H54 (cell line): ENCODE measurements around the gene SYNCRIP.
"Not testable (repeated sequence)": the region's sequence is repeated elsewhere in the genome, so short reads cannot be mapped to it uniquely, and the experiment has no call there.

Experiments used
- DNase-seq: peaks from one replicate; pipeline ENCODE4 v3.0.0; 2011; ENCODE audit warnings: low spot score, mixed read lengths; ENCODE audit not compliant: insufficient read length
- FAIRE-seq: peaks from 3 replicates; lab custom pipeline; 2011; peaks lifted over from hg19 to GRCh38; lab: Jason Lieb, UNC
- POLR2A ChIP-seq: IDR thresholded peaks from 2 replicates; pipeline ENCODE4 v1.6.1; 2011; ENCODE audit warnings: low read depth, mild to moderate bottlenecking, low read length

The SYNCRIP gene

GRCh38 chr6:85565736-85566135 lies 77.0 kb downstream of the SYNCRIP start:
- FAIRE-seq: peak; percentile 68
- no peak for TF ChIP-seq POLR2A
- DNase-seq: no peak

GRCh38 chr6:85564223-85564622 lies 78.5 kb downstream of the SYNCRIP start:
- FAIRE-seq, DNase-seq: not testable (repeated sequence)
